A549 (cell line): ENCODE results near the gene AHCYL2.

Experiments used
- JUNB ChIP-seq: fragments of >200 bp; sonication (Bioruptor Twin); formaldehyde crosslinking; IDR thresholded peaks from 2 replicates; pipeline ENCODE4 v1.6.1; 2016
- KDM1A ChIP-seq: fragments of 200-600 bp; sonication (generic); IDR thresholded peaks from 2 replicates; pipeline ENCODE4 v1.6.1; 2016; ENCODE audit warnings: low read depth, mild to moderate bottlenecking
- NPAS2 ChIP-seq: fragments of 250-450 bp; sonication (Bioruptor Pico); IDR thresholded peaks from 2 replicates; pipeline ENCODE4 v1.8.0; 2022; ENCODE audit warnings: mild to moderate bottlenecking, moderate library complexity, borderline replicate concordance
- TF ChIP-seq, protein P1 (sequence below): fragments of 200-600 bp; sonication (generic); IDR thresholded peaks from 2 replicates; pipeline ENCODE4 v1.6.1; 2016; ENCODE audit warnings: antibody characterized with exemption, mild to moderate bottlenecking, moderate library complexity

DNA sequence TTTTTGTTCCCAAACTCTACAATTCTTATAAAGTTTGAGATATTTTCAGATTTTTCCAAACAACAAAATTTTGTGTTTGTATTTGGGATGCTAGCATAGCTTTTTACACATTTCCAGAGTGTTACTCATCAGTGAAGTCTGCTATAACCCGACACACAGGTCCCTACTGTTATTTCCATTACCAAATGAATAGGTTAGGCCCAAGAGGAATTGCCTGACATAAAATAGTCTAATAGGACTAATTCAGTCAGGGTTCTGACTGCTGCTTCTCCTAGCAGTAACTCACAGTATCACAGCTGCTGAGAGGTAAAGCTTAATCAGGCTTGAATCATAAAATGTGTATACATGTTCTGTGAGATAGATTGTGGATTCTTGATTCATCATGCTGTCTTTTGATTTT, 160.3 kb downstream of the AHCYL2 start:
- TF ChIP-seq NPAS2 (CRISPR knock-in tag) (no peak), JUNB (no peak), KDM1A (no peak)
- TF ChIP-seq, protein P1, sequence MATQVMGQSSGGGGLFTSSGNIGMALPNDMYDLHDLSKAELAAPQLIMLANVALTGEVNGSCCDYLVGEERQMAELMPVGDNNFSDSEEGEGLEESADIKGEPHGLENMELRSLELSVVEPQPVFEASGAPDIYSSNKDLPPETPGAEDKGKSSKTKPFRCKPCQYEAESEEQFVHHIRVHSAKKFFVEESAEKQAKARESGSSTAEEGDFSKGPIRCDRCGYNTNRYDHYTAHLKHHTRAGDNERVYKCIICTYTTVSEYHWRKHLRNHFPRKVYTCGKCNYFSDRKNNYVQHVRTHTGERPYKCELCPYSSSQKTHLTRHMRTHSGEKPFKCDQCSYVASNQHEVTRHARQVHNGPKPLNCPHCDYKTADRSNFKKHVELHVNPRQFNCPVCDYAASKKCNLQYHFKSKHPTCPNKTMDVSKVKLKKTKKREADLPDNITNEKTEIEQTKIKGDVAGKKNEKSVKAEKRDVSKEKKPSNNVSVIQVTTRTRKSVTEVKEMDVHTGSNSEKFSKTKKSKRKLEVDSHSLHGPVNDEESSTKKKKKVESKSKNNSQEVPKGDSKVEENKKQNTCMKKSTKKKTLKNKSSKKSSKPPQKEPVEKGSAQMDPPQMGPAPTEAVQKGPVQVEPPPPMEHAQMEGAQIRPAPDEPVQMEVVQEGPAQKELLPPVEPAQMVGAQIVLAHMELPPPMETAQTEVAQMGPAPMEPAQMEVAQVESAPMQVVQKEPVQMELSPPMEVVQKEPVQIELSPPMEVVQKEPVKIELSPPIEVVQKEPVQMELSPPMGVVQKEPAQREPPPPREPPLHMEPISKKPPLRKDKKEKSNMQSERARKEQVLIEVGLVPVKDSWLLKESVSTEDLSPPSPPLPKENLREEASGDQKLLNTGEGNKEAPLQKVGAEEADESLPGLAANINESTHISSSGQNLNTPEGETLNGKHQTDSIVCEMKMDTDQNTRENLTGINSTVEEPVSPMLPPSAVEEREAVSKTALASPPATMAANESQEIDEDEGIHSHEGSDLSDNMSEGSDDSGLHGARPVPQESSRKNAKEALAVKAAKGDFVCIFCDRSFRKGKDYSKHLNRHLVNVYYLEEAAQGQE, result no peak
